Activated CD8-positive, alpha-beta T cell treated with anti-CD3 and anti-CD28 coated beads, Interleukin-2, amount 10 ng/mL, durations not matched to agents 7 days and 5 days (primary cell): ENCODE measurements around the gene MYPN. TPM values are rescaled to one million over a fixed set of nuclear protein-coding genes. Genes with fewer than 3 reads are reported as not detected.
"Not testable (repeated sequence)": the region's sequence is repeated elsewhere in the genome, so short reads cannot be mapped to it uniquely, and the experiment has no call there.

Source experiments
- ATAC-seq: fragments of 150-1000 bp; cut with Tn5 transposase; one replicate; pipeline ENCODE4 v1.10.0; 2021; ENCODE audit warnings: moderate library complexity
- CTCF ChIA-PET: fragments of 350-600 bp; sonication (Branson Sonifier 250); formaldehyde crosslinking; loops from one replicate; lab custom pipeline; 2021; ENCODE audit warnings: antibody characterized with exemption; lab: Charles Lee
- POLR2A ChIA-PET: fragments of 350-600 bp; sonication (Branson Sonifier 250); formaldehyde crosslinking; loops from one replicate; lab custom pipeline; 2021; ENCODE audit warnings: antibody characterized with exemption; lab: Charles Lee
- DNase-seq: peaks from one replicate; pipeline ENCODE4 v3.0.0-alpha.2; 2020
- H3K27ac Mint-ChIP-seq: one replicate; pipeline ENCODE4 v1.8.0; 2021; ENCODE audit warnings: mild to moderate bottlenecking, mixed read lengths
- H3K27me3 Mint-ChIP-seq: one replicate; pipeline ENCODE4 v1.8.0; 2021; ENCODE audit warnings: low read depth, mixed read lengths
- H3K36me3 Mint-ChIP-seq: one replicate; pipeline ENCODE4 v1.8.0; 2021; ENCODE audit warnings: low read depth, mixed read lengths
- H3K4me1 Mint-ChIP-seq: one replicate; pipeline ENCODE4 v1.8.0; 2021; ENCODE audit warnings: low read depth, mixed read lengths
- H3K4me3 Mint-ChIP-seq: one replicate; pipeline ENCODE4 v1.8.0; 2021; ENCODE audit warnings: mild to moderate bottlenecking, mixed read lengths
- H3K9me3 Mint-ChIP-seq: one replicate; pipeline ENCODE4 v1.8.0; 2022; ENCODE audit warnings: mixed read lengths; ENCODE audit not compliant: insufficient read depth
- total RNA-seq, 2 experiments: library from RNA; stranded (reverse); gene quantifications; one replicate each; pipeline ENCODE4 v1.2.3, GENCODE V29; 2021

MYPN gene
- total RNA-seq, 2 experiments from 2014 or later: not detected

DNA sequence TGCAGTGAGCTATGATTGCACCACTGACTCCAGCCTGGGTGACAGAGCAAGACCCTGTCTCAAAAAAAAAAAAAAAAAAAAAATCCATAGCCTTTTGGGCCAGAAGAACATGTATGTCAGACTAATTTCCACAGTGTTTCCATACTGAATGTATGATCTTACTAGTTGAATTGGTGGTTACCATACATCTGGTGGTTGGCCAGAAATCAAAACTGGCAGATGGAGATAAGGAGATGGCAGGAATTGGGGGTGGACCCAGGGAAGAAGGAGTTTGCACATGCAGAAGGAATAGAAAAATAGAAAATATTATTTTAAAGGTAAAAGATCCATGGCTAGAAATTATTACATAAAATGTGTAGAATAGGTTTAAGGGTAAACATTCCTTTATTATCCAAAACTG lies 126.3 kb downstream of the MYPN start:
- DNase-seq (no peak), ATAC-seq (no peak)
- Mint-ChIP-seq H3K4me3 (no peak overlapping the region), H3K36me3 (no peaks in the 10 kb centered on the region), H3K9me3 (no peaks in the 10 kb centered on the region), H3K27ac (no peak overlapping the region), H3K4me1 (peaks cover 9% of the 10 kb centered on the region), H3K27me3 (peaks cover 25% of the 10 kb centered on the region)
- POLR2A ChIA-PET: no interaction called here
- CTCF ChIA-PET: interaction anchor here (1.9 kb wide), 1 partner anchor 23 kb away, joined by 6 read pairs; no protein-coding TSS in a partner anchor

DNA sequence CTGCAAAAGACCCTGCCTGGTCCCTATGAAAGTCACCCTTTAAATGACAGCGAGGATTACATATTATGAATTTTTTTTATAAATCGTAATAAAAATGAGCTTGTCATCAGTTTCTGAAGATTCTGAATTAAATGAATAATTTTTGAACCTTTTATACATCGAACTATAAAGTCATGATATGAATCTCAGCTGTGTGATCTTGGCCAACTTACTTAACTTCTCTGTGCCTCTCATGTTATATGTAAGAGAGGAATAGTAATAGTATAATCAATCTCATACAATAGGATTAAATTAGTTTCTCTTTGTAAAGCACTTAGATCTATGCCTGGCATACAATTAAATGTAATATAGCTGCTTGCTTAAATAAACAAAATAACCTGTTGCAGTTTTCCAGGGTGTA lies 127.9 kb downstream of the MYPN start:
- CTCF ChIA-PET: interaction anchor here (0.6 to 1.9 kb wide), 3 partner anchors 14 to 291 kb away, joined by 3 to 6 read pairs (median 3); no protein-coding TSS in a partner anchor

DNA sequence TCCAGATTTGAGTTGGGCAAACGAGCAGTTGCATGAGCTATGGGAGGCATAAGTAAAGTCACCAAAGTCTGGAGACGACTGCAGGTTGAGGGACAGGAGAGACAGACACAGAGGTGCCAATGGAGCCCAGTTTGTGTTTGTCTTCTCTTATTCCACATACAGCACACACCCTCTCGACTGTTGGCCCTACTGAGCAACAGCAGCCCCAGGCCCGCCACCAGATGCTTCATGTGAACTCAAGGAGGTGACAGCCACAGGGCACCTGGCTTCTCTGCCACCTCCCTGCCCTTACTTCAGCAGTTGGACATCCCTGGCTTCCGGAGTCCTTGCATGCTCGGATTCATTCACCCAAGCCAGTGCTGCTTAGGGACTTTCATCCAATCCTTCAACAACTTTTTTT lies 129.1 kb downstream of the MYPN start:
- ChIA-PET CTCF (no interaction called here), POLR2A (no interaction called here)
- H3K27me3 Mint-ChIP-seq: peaks cover 7% of the 10 kb centered on the region
- no peaks in the 10 kb centered on the region for H3K4me1 Mint-ChIP-seq
- H3K9me3 Mint-ChIP-seq: no peaks in the 10 kb centered on the region
- H3K4me3 Mint-ChIP-seq: no peak overlapping the region
- DNase-seq (no peak), ATAC-seq (no peak)
- H3K27ac Mint-ChIP-seq: no peak overlapping the region
- H3K36me3 Mint-ChIP-seq: no peaks in the 10 kb centered on the region

More for the DNA sequence above, 127.9 kb downstream of the MYPN start:
- Mint-ChIP-seq H3K36me3 (no peaks in the 10 kb centered on the region), H3K9me3 (no peaks in the 10 kb centered on the region), H3K27ac (no peak overlapping the region), H3K4me3 (no peak overlapping the region), H3K4me1 (no peaks in the 10 kb centered on the region), H3K27me3 (peaks cover 15% of the 10 kb centered on the region)
- DNase-seq (no peak), ATAC-seq (no peak)
- POLR2A ChIA-PET: interaction anchor here (0.6 kb wide), 1 partner anchor 94 kb away, joined by 3 read pairs; no protein-coding TSS in a partner anchor

DNA sequence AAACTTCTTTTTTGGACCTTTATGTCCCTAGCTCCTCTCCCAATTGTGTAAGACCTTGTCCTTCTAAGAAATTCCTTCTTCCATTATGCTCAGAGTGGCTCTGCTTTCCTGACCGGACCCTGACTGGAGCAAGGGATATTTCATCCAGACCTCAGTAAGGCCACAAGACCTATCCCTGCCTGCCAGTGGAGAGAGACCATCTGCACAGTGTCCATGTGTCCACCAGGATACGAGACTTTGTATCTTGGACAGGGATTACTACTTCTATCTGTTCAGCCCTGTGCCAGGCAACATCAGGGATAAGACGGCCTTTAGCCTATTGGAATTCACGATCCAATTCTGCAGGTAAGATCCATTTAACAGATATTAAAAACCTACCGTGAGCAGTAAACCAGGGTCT lies 129.8 kb downstream of the MYPN start:
- H3K27me3 Mint-ChIP-seq: peaks cover under 1% of the 10 kb centered on the region

DNA sequence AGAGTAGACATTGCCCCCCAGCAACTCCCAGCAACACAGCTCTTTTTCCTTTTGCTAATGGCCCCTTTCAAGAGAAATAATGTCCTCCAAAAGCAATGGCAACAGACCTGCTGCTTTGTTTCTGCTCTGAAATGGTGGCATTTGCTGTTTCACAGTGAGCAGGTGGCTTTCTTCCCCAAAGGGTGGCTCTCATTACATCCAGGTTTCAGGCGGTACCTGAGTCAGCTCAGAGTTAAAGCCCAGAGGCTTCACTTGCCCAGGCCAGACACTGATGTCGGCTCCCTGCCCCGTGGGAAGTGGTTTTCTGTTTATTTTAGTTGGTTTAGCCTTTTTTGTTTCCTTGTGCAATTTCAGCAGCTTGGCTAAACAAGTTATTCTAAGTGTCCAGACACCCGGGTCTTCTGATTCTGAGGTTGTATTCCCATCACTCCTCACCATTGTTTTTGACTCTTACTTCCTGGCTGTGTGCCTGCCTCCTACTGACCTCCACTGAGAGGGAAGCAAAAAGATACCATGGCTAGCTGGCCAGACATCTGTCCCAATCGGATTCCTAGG lies 130.4 kb downstream of the MYPN start:
- ATAC-seq (no peak), DNase-seq (no peak)
- Mint-ChIP-seq H3K36me3 (no peaks in the 10 kb centered on the region), H3K4me1 (no peaks in the 10 kb centered on the region), H3K9me3 (no peaks in the 10 kb centered on the region), H3K27ac (no peak overlapping the region), H3K4me3 (no peak overlapping the region), H3K27me3 (no peaks in the 10 kb centered on the region)
- POLR2A ChIA-PET: no interaction called here
- CTCF ChIA-PET: no interaction called here

More for the DNA sequence above, 129.8 kb downstream of the MYPN start:
- ATAC-seq: no peak
- H3K4me1 Mint-ChIP-seq: no peaks in the 10 kb centered on the region
- no peak overlapping the region for H3K4me3 Mint-ChIP-seq
- POLR2A ChIA-PET: no interaction called here
- no peak overlapping the region for H3K27ac Mint-ChIP-seq
- CTCF ChIA-PET: no interaction called here
- DNase-seq: no peak
- H3K9me3 Mint-ChIP-seq: no peaks in the 10 kb centered on the region
- H3K36me3 Mint-ChIP-seq: no peaks in the 10 kb centered on the region

DNA sequence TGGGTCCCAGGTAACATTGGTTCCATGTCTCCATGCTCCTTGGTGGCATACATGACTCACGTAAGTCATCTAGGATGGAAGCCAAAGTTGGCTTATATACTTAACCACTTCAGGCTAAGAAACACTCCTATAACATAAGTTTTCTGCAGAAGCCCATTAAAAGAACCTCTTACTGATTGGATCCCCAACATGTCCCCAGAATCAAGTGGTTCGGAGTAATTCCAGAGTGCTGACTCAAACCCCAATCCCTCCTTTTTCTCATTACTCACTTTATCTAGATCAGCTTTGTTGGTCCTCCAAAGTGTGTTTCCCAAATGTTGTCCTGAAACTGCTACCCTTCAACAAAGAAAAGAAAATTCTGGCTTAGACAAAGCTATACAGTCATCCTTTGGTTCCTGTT lies 132.8 kb downstream of the MYPN start:
- H3K4me3 Mint-ChIP-seq: no peak overlapping the region
- ATAC-seq: no peak
- no peaks in the 10 kb centered on the region for H3K4me1 Mint-ChIP-seq
- H3K27me3 Mint-ChIP-seq: no peaks in the 10 kb centered on the region
- DNase-seq: no peak
- H3K9me3 Mint-ChIP-seq: no peaks in the 10 kb centered on the region
- CTCF ChIA-PET: no interaction called here
- POLR2A ChIA-PET: no interaction called here
- no peak overlapping the region for H3K27ac Mint-ChIP-seq
- H3K36me3 Mint-ChIP-seq: no peaks in the 10 kb centered on the region

DNA sequence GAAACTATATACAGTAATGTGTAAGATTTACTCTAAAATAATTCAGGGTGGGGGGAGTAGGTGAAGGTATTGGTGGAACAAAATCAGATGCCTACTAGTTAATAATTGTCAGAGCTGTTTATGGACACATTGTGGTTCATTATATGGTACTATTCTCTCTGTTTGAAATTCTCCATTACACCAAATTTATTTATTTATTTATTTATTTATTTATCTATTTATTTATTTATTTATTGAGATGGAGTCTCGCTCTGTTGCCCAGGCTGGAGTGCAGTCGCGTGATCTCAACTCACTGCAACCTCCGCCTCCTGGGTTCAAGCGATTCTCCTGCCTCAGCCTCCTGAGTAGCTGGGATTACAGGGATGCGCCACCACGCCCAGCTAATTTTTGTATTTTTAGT lies 137.1 kb downstream of the MYPN start:
- H3K27me3 Mint-ChIP-seq, DNase-seq, CTCF ChIA-PET, POLR2A ChIA-PET, H3K27ac Mint-ChIP-seq, H3K36me3 Mint-ChIP-seq, H3K9me3 Mint-ChIP-seq, H3K4me3 Mint-ChIP-seq, ATAC-seq, H3K4me1 Mint-ChIP-seq: not testable (repeated sequence)

DNA sequence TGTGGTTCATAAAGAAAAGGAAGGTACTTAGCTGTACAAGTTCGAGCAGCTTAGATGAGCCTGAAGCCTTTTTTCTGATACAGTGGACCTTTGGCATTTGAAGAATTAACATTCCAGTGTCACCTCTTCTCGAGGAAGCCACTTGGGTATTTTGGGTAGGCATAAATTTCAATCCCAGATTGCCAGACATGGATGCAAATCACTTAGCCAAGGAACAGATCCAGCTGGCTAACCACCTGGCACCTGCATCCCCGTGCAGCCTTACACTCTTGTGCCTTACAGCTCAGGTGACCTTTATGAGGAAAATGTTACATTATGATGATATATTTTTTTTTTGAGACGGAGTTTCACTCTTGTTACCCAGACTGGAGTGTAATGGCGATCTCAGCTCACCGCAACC lies 138.6 kb downstream of the MYPN start:
- H3K4me1 Mint-ChIP-seq: no peaks in the 10 kb centered on the region
- peaks cover 3% of the 10 kb centered on the region for H3K27me3 Mint-ChIP-seq
- ATAC-seq (no peak), DNase-seq (no peak)
- CTCF ChIA-PET: interaction anchor here (1.3 to 1.5 kb wide), 2 partner anchors 35 to 91 kb away, joined by 3 to 5 read pairs; no protein-coding TSS in a partner anchor
- no peak overlapping the region for H3K4me3 Mint-ChIP-seq
- no peaks in the 10 kb centered on the region for H3K36me3 Mint-ChIP-seq
- no peaks in the 10 kb centered on the region for H3K9me3 Mint-ChIP-seq
- H3K27ac Mint-ChIP-seq: no peak overlapping the region
- POLR2A ChIA-PET: no interaction called here

DNA sequence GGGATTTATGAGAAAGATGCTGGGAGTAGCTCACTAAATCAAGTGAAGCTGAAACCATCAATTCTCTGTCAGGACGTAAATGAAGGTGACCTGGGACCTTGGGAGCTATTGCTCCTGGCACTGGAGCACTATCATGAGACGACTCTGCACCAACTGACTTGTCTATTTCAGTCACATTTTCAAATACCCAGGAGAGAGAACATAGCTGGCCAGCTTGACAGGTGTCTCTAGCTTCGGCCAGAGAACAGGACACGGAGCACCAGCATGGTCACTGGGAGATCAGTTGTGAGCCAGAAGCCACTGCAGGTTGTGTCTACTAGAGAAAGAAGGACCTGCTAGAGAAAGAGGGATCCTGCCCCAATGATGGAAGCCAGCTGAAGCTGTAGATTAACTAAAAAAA lies 140.0 kb downstream of the MYPN start:
- no peak for DNase-seq
- ATAC-seq: no peak
- no peaks in the 10 kb centered on the region for H3K36me3 Mint-ChIP-seq
- no peaks in the 10 kb centered on the region for H3K4me1 Mint-ChIP-seq
- no peak overlapping the region for H3K4me3 Mint-ChIP-seq
- H3K9me3 Mint-ChIP-seq: no peaks in the 10 kb centered on the region
- H3K27me3 Mint-ChIP-seq: peaks cover 3% of the 10 kb centered on the region
- POLR2A ChIA-PET: no interaction called here
- H3K27ac Mint-ChIP-seq: no peak overlapping the region
- CTCF ChIA-PET: interaction anchor here (0.9 kb wide), 1 partner anchor 37 kb away, joined by 4 read pairs; no protein-coding TSS in a partner anchor

DNA sequence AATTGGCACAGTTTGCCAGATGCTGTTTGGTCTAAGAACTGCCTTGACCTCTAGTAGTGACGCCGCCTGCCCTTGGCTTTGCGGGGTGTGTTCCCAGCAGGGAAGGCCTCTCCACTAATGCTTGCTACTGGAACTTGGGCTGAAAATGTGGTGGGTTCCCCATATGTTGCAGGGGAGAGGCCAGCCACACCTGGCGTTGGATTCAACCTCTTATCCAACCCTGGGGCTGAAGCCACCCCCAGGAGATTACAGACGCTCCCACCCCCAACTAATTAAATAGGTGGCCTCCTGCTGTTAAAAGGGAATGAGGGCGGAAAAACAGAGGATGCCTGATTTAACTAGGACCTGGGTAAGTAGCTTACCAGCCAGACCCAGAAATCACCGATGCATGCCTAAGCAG lies 141.9 kb downstream of the MYPN start:
- ChIA-PET POLR2A (no interaction called here), CTCF (no interaction called here)
- no peaks in the 10 kb centered on the region for H3K36me3 Mint-ChIP-seq
- no peak overlapping the region for H3K4me3 Mint-ChIP-seq
- no peaks in the 10 kb centered on the region for H3K9me3 Mint-ChIP-seq
- no peak overlapping the region for H3K27ac Mint-ChIP-seq
- H3K27me3 Mint-ChIP-seq: peaks cover 5% of the 10 kb centered on the region
- ATAC-seq (no peak), DNase-seq (no peak)
- no peaks in the 10 kb centered on the region for H3K4me1 Mint-ChIP-seq

DNA sequence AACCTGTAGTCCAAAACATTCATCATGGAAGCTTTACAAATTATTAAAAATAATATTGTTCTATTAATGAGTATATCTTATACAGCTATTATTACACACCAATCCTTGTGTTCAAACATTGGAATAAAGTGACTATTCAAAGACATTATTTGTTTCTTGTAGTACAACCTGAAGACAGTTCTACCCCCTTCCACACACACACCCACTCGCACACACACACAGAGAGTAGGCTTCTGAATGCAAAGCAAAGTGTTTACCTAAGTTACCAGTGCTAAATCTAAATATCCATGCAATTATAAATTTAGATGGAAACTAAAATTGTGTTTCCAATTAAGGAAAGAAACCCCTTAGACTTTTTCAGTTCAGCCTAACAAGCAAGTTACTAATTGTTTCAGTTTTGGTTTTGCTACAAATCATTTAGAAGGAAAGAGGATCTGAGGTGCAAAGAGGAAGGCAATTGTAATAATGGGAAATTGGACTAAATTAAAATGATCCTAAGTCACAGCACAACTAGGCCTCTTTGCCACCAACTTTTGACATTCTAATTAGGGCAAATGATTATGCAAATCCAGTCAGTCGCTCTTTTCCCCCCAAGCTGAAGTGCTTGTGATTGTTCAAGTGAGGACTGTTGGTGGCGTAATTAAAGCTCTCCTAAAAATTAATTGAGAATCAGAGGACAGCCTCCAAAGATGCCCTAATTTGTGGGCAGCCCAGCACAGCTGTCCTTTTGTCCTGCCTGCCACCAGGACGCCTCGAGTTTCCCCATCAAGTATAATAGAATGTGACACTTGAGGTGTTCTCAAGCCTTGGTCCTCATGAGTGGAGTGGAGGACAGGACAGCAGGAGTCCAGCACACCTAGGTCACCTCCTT lies 142.6 kb downstream of the MYPN start:
- Mint-ChIP-seq H3K4me1 (no peaks in the 10 kb centered on the region), H3K27ac (peak overlapping the region; percentile 4), H3K36me3 (no peaks in the 10 kb centered on the region), H3K4me3 (no peak overlapping the region), H3K9me3 (no peaks in the 10 kb centered on the region), H3K27me3 (peaks cover 11% of the 10 kb centered on the region)
- ATAC-seq: no peak
- no peak for DNase-seq
- ChIA-PET POLR2A (no interaction called here), CTCF (no interaction called here)

DNA sequence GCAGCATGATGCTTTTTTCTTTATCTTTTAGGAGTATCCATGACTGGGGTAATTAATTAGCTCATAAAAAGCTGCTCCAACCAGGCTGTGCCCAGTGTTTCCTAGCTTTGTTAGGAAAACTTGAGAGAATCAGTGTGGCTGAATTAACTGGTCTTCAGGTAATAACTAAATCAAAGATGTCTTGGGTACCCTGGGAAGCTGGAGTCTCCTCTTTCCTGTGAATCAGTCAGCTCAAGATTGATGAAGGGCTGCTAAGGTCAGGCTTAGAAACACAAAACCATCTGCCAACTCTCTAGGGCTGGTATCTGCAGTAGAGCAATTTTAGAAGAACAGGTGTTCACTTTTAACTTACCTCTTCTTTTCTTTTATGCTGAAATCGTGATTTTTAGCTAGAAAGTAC lies 144.1 kb downstream of the MYPN start:
- DNase-seq (no peak), ATAC-seq (no peak)
- Mint-ChIP-seq H3K4me1 (no peaks in the 10 kb centered on the region), H3K27ac (no peak overlapping the region), H3K9me3 (no peaks in the 10 kb centered on the region), H3K27me3 (peaks cover 11% of the 10 kb centered on the region), H3K36me3 (no peaks in the 10 kb centered on the region), H3K4me3 (no peak overlapping the region)
- CTCF ChIA-PET: interaction anchor here (0.6 to 1.4 kb wide), 4 partner anchors 25 to 398 kb away, joined by 3 to 4 read pairs (median 3); no protein-coding TSS in a partner anchor
- POLR2A ChIA-PET: no interaction called here
